ENCODE data around the gene ACADL.
A peak's percentile ranks its signal among the peaks of the same experiment; 100 is the strongest.
"Not testable (repeated sequence)": the region's sequence is repeated elsewhere in the genome, so short reads cannot be mapped to it uniquely, and the experiment has no call there.

ACADL gene

GRCh38 chr2:210195101-210195852, 30.0 kb downstream of the ACADL start:
- H3K36me3 ChIP-seq (ENCODE audit: control insufficient read depth, insufficient read depth, low read length), result no peaks in the 10 kb centered on the region
- H3K4me3 ChIP-seq (replicated peaks; ENCODE audit: low read depth, low read length), result no peak overlapping the region
- no peaks in the 10 kb centered on the region for H3K27me3 ChIP-seq (replicated peaks; ENCODE audit: control insufficient read depth, insufficient read depth, low read length)
- DNase-seq (ENCODE audit: extremely low read depth, insufficient read length), result no peak
- TF ChIP-seq CTCF (IDR thresholded peaks at IDR 0.05; ENCODE audit: insufficient read depth, low read length, poor library complexity, severe bottlenecking), result peak; percentile 48

- Histone ChIP-seq H3K27me3 (replicated peaks; ENCODE audit: control insufficient read depth, insufficient read depth, low read length) (no peaks in the 10 kb centered on the region), H3K36me3 (ENCODE audit: control insufficient read depth, insufficient read depth, low read length) (no peaks in the 10 kb centered on the region), H3K4me3 (replicated peaks; ENCODE audit: low read depth, low read length) (no peak overlapping the region)
- TF ChIP-seq CTCF (IDR thresholded peaks at IDR 0.05; ENCODE audit: insufficient read depth, low read length, poor library complexity, severe bottlenecking), result no peak
- DNase-seq (ENCODE audit: extremely low read depth, insufficient read length), result no peak
These were observed 34.9 kb downstream of the ACADL start for GRCh38 chr2:210190345-210190744.

DNA sequence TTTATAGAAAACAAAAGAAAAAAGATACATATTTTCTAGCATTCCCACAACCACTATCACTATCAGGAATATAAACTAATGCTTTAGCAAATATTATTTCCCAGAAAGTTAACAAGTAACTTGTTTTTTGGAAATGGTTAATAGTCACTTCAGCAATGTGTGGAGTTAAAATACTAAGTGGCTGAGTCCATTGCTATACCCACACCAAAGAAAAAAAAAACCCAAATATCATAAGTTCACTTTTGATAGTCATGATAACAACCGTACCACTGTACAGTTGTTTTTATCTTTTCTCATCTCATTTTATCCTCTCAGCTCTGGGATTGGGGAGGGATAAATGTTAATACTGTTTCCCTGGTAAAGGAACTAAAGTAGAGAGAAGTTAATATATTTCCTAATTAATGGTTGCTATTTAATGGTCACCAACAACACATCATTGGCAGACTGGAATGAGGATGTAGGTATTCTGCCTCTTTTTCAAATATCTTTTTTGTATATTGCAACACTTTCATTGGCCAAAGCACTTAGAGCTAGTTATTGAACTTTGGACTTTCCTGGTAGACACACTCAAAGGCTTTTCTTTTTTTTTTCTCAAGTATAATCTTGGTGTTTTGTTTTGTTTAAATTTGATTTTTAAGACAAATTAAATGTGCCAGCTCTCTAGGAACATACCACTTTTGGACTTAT, 35.7 kb downstream of the ACADL start:
- no peaks in the 10 kb centered on the region for H3K27me3 ChIP-seq (replicated peaks; ENCODE audit: control insufficient read depth, insufficient read depth, low read length)
- no peaks in the 10 kb centered on the region for H3K36me3 ChIP-seq (ENCODE audit: control insufficient read depth, insufficient read depth, low read length)
- no peak for DNase-seq (ENCODE audit: extremely low read depth, insufficient read length)
- H3K4me3 ChIP-seq (replicated peaks; ENCODE audit: low read depth, low read length), result no peak overlapping the region
- TF ChIP-seq CTCF (IDR thresholded peaks at IDR 0.05; ENCODE audit: insufficient read depth, low read length, poor library complexity, severe bottlenecking), result no peak

- TF ChIP-seq CTCF (IDR thresholded peaks at IDR 0.05; ENCODE audit: insufficient read depth, low read length, poor library complexity, severe bottlenecking), result no peak
These were observed 36.5 kb downstream of the ACADL start for GRCh38 chr2:210188755-210189154.

GRCh38 chr2:210188190-210188589, 37.1 kb downstream of the ACADL start:
- no peak overlapping the region for H3K4me3 ChIP-seq (replicated peaks; ENCODE audit: low read depth, low read length)
- no peaks in the 10 kb centered on the region for H3K27me3 ChIP-seq (replicated peaks; ENCODE audit: control insufficient read depth, insufficient read depth, low read length)
- H3K36me3 ChIP-seq (ENCODE audit: control insufficient read depth, insufficient read depth, low read length), result no peaks in the 10 kb centered on the region
- no peak for TF ChIP-seq CTCF (IDR thresholded peaks at IDR 0.05; ENCODE audit: insufficient read depth, low read length, poor library complexity, severe bottlenecking)
- DNase-seq (ENCODE audit: extremely low read depth, insufficient read length), result no peak

More at GRCh38 chr2:210188755-210189154, 36.5 kb downstream of the ACADL start:
- H3K4me3 ChIP-seq (replicated peaks; ENCODE audit: low read depth, low read length), result no peak overlapping the region
- no peaks in the 10 kb centered on the region for H3K36me3 ChIP-seq (ENCODE audit: control insufficient read depth, insufficient read depth, low read length)
- DNase-seq (ENCODE audit: extremely low read depth, insufficient read length), result no peak
- H3K27me3 ChIP-seq (replicated peaks; ENCODE audit: control insufficient read depth, insufficient read depth, low read length), result no peaks in the 10 kb centered on the region

GRCh38 chr2:210183936-210184335, 41.3 kb downstream of the ACADL start:
- H3K36me3 ChIP-seq (ENCODE audit: control insufficient read depth, insufficient read depth, low read length); H3K27me3 ChIP-seq (replicated peaks; ENCODE audit: control insufficient read depth, insufficient read depth, low read length); H3K4me3 ChIP-seq (replicated peaks; ENCODE audit: low read depth, low read length); DNase-seq (ENCODE audit: extremely low read depth, insufficient read length): not testable (repeated sequence)

GRCh38 chr2:210181606-210182088, 43.6 kb downstream of the ACADL start:
- H3K36me3 ChIP-seq (ENCODE audit: control insufficient read depth, insufficient read depth, low read length); DNase-seq (ENCODE audit: extremely low read depth, insufficient read length); H3K4me3 ChIP-seq (replicated peaks; ENCODE audit: low read depth, low read length); H3K27me3 ChIP-seq (replicated peaks; ENCODE audit: control insufficient read depth, insufficient read depth, low read length): not testable (repeated sequence)

DNA sequence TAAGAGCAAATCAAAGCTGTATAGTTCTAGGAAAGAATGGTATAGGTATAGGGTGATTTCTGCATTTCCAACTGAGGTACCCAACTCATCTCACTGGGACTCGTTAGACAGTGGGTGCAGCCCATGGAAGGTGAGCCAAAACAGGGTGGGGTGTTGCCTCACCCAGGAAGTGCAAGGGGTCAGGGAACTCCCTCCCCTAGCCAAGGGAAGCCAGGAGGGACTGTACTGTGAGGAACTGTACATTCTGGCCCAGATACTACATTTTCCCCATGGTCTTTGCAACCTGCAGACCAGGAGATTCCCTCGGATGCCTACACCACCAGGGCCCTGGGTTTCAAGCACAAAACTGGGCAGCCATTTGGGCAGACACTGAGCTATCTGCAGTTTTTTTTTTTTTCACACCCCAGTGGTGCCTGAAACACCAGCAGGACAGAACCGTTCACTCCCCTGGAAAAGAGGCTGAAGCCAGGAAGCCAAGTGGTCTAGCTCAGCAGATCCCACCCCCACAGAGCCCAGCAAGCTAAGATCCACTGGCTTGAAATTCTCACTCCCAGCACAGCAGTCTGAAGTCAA, 44.1 kb downstream of the ACADL start:
- H3K4me3 ChIP-seq (replicated peaks; ENCODE audit: low read depth, low read length); H3K27me3 ChIP-seq (replicated peaks; ENCODE audit: control insufficient read depth, insufficient read depth, low read length); H3K36me3 ChIP-seq (ENCODE audit: control insufficient read depth, insufficient read depth, low read length); DNase-seq (ENCODE audit: extremely low read depth, insufficient read length): not testable (repeated sequence)
